Heart left ventricle (tissue), 16 donors: ENCODE measurements around the gene STIM1. TPM values are rescaled to one million over a fixed set of nuclear protein-coding genes. Genes with fewer than 3 reads are reported as not detected.
A peak's percentile ranks its signal among the peaks of the same experiment; 100 is the strongest.

Source experiments
- ATAC-seq, 4 donors: fragments of 200-7000 bp; cut with Tn5 transposase; one replicate each; pipeline ENCODE4 v1.9.1; 2020 to 2022; ENCODE audit warnings: moderate library complexity in 4 of 4, mild to moderate bottlenecking in 3 of 4, moderate number of reproducible peaks in 1 of 4
- DNase-seq, 5 donors: peaks; one replicate each; pipeline ENCODE4 v3.0.0-alpha.2; 2020
- H3K27ac ChIP-seq, 12 donors: fragments of 200-600 bp; sonication (generic) in 4 of 12; one replicate each; pipeline versions ENCODE4 v1.5.0 to v1.8.0; 2016 to 2022; ENCODE audit warnings: mild to moderate bottlenecking in 2 of 12
- H3K27me3 ChIP-seq, 9 donors: fragments of 200-600 bp; sonication (generic) in 2 of 9; one replicate each; pipeline versions ENCODE4 v1.5.1 to v1.8.0; 2016 to 2022; ENCODE audit warnings: mild to moderate bottlenecking in 3 of 9
- H3K36me3 ChIP-seq, 9 donors: fragments of 200-600 bp; sonication (generic) in 2 of 9; one replicate each; pipeline versions ENCODE4 v1.5.0 to v1.8.0; 2018 to 2022; ENCODE audit warnings: mild to moderate bottlenecking in 2 of 9
- H3K4me1 ChIP-seq, 12 donors: fragments of 200-600 bp; sonication (generic) in 4 of 12; one replicate each; pipeline versions ENCODE4 v1.5.0 to v1.8.0; 2016 to 2022; ENCODE audit warnings: mild to moderate bottlenecking in 3 of 12
- H3K4me3 ChIP-seq, 12 donors: fragments of 200-600 bp; sonication (generic) in 4 of 12; one replicate each; pipeline versions ENCODE4 v1.5.0 to v1.8.0; 2017 to 2022; ENCODE audit warnings: mild to moderate bottlenecking in 9 of 12, moderate library complexity in 4 of 12
- H3K9me3 ChIP-seq, 12 donors: fragments of 200-600 bp; sonication (generic) in 4 of 12; one replicate each; pipeline versions ENCODE4 v1.5.0 to v1.8.0; 2016 to 2022; ENCODE audit warnings: mild to moderate bottlenecking in 1 of 12
- POLR2A ChIP-seq, 2 donors: fragments of 450-650 bp; IDR thresholded peaks; one replicate each; pipeline ENCODE4 v1.6.1; 2017; ENCODE audit warnings: antibody characterized with exemption in 2 of 2, mild to moderate bottlenecking in 2 of 2, moderate library complexity in 2 of 2
- WGBS, 4 donors: extraction: QIAGEN DNeasy Blood & Tissue Kit in 2 of 4; methylation state at CpG; one replicate each; pipeline versions ENCODE4 v1.1.5 to v1.1.7; 2013 to 2018; 5-methylcytosine and 5-hydroxymethylcytosine counted together
- intact Hi-C, 10 donors: fragments of 100-400 bp; cut with DNase I; formaldehyde crosslinking; loops; one replicate each; pipeline versions ENCODE4 v1.11.1 to v1.14.2; 2022
- polyA plus RNA-seq, 2 donors: library from polyadenylated mRNA; stranded (reverse); fragments of 200-250 nt; gene quantifications; one replicate each; pipeline ENCODE4 v1.2.3, GENCODE V29; 2013
- total RNA-seq, 9 donors: library from RNA; depleted of rRNA in 2 of 9; stranded (reverse); fragments of >200 nt in 2 of 9; fragmentation: NEBNext Ultra II Directional in 3 of 9; extraction: Animal tissue kit (Norgen Biotek cat#: 25700) in 3 of 9; gene quantifications; one replicate each; pipeline versions ENCODE4 v1.1.0 to v1.2.4, GENCODE V29; 2016 to 2023
- TF ChIP-seq, protein P1 (sequence below), 12 donors: fragments of 200-600 bp; sonication (generic) in 4 of 12; IDR thresholded peaks; one replicate each; pipeline versions ENCODE4 v1.5.0 to v1.8.0; 2018 to 2022; ENCODE audit warnings: antibody characterized with exemption in 12 of 12, mild to moderate bottlenecking in 5 of 12
- donor health status: ischemic (EF 13 %, LVEDD 7.1; RV severe dilation, severe dysfunction).
- donor health status: healthy with polysubstance abuse.
- donor health status: DM: no; HTN: yes; CAD: no.
- donor health status: DM: no; HTN: no; CAD: no.
- donor health status: ischemic (EF 25% LVEDD 6.9; RV normal size, moderate dysfunction).
- donor health status: ischemic (EF 25% LVEDD 5.7; RV mildly dilated, moderate dysfunction).
- donor health status: healthy.
- donor health status: DM: yes; HTN: yes; CAD: no.
- donor health status: ischemic (EF 35%, LVEDD 5.7; RV mildly dilated, moderate dysfunction).
- donor health status: nonischemic (EF 11% LVEDD 7.7; RV severe dilation, severe dysfunction).
- donor health status: DM: yes; HTN: yes; CAD: no.
- donor health status: PGD.
- donor health status: ischemic (EF 29% LVEDD 5.4; RV normal size, mild dysfunction).
- donor health status: nonischemic (EF 23%, LVEDD 6.1; RV moderate dilation, normal function).

Gene STIM1
- total and polyA plus RNA-seq, 11 donors: 13.2 to 42.9 (median 28.9) TPM

DNA sequence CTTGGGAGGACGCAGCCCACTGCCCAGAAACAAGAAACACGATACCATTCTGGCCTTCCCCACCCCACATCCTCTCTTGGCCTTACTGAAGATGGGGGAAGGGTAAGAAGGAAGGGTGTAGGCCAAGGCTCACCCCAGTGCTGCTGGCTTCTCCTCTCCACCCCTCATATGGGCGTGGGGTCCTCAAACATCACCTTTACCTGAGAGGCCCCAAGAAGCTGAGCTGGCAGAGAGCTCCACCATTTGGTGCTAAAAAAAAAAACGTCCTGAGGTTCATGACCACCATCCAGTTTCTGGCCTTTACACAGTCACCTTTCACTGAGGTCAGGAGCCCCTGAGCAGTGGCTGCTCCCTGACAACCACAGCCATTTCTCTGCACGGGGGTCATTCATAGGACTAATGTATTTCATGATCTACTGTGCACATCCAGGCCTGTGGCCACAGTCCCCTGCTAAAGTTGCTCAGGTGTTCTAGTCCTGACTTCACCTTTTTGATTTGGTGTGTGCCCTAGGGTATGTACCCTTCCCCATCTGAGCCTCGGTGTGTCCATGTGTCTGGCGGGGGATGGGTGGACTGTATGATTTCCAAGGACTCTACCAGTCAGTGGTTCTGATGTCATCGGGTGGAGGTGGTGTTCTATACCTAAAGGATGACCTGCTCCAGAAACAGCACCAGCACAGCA lies 29.9 kb upstream of the STIM1 start:
- H3K27me3 ChIP-seq: no peaks in the 10 kb centered on the region
- intact Hi-C loops: loop anchor here in 1 of 10 donors (5.0 kb wide), 1 partner anchor 52 kb away; no protein-coding TSS in a partner anchor
- H3K9me3 ChIP-seq: no peaks in the 10 kb centered on the region
- 78 to 93% (median 88%) methylated on average over 8 of the region's 8 CpGs for WGBS, 4 donors
- TF ChIP-seq, protein P1, sequence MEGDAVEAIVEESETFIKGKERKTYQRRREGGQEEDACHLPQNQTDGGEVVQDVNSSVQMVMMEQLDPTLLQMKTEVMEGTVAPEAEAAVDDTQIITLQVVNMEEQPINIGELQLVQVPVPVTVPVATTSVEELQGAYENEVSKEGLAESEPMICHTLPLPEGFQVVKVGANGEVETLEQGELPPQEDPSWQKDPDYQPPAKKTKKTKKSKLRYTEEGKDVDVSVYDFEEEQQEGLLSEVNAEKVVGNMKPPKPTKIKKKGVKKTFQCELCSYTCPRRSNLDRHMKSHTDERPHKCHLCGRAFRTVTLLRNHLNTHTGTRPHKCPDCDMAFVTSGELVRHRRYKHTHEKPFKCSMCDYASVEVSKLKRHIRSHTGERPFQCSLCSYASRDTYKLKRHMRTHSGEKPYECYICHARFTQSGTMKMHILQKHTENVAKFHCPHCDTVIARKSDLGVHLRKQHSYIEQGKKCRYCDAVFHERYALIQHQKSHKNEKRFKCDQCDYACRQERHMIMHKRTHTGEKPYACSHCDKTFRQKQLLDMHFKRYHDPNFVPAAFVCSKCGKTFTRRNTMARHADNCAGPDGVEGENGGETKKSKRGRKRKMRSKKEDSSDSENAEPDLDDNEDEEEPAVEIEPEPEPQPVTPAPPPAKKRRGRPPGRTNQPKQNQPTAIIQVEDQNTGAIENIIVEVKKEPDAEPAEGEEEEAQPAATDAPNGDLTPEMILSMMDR (IDR thresholded peaks at IDR 0.05): no peak
- TF ChIP-seq POLR2A (IDR thresholded peaks at IDR 0.05): no peak
- H3K27ac ChIP-seq: peak overlapping the region in 1 of 12 donors; percentile 37
- peaks cover 0 to 38% (median 2%) of the 10 kb centered on the region in 12 donors for H3K4me1 ChIP-seq
- peak in 1 of 5 donors; percentile 20 for DNase-seq
- ATAC-seq: peak in 1 of 4 donors; percentile 14
- H3K36me3 ChIP-seq: peaks cover 0 to 54% (median 40%) of the 10 kb centered on the region in 9 donors
- H3K4me3 ChIP-seq: no peak overlapping the region

DNA sequence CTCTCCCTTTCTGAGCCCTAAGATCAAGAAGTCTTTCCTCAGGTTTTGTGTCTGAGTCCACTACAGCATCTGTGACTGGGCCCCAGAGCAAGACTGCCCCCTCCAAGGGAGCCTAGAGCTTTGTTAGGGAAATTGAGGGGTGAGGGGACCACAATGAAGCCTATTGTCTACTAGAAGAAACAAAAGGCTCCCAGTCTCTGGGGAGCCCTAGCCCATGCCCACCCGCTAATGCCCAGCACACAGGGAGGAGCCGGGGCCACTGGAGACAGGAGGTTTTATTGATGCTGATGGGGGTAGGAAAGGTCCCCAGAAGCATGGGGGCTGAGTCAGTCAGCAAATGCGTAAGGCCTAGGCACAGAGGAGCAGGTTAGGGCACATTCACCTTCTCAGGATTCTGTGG lies 28.7 kb upstream of the STIM1 start:
- Histone ChIP-seq H3K9me3 (no peaks in the 10 kb centered on the region), H3K4me3 (no peak overlapping the region), H3K36me3 (peaks cover 0 to 59% (median 40%) of the 10 kb centered on the region in 9 donors), H3K4me1 (peaks cover 0 to 49% (median 13%) of the 10 kb centered on the region in 12 donors), H3K27ac (no peak overlapping the region), H3K27me3 (no peaks in the 10 kb centered on the region)
- peak in 1 of 5 donors; percentile 3 for DNase-seq
- ATAC-seq: no peak
- intact Hi-C loops: loop anchor here in 1 of 10 donors (5.0 kb wide), 1 partner anchor 51 kb away; no protein-coding TSS in a partner anchor
- 88 to 98% (median 92%) methylated on average over 3 of the region's 3 CpGs for WGBS, 4 donors
- TF ChIP-seq POLR2A (IDR thresholded peaks at IDR 0.05): no peak
- TF ChIP-seq, protein P1 (IDR thresholded peaks at IDR 0.05): no peak

DNA sequence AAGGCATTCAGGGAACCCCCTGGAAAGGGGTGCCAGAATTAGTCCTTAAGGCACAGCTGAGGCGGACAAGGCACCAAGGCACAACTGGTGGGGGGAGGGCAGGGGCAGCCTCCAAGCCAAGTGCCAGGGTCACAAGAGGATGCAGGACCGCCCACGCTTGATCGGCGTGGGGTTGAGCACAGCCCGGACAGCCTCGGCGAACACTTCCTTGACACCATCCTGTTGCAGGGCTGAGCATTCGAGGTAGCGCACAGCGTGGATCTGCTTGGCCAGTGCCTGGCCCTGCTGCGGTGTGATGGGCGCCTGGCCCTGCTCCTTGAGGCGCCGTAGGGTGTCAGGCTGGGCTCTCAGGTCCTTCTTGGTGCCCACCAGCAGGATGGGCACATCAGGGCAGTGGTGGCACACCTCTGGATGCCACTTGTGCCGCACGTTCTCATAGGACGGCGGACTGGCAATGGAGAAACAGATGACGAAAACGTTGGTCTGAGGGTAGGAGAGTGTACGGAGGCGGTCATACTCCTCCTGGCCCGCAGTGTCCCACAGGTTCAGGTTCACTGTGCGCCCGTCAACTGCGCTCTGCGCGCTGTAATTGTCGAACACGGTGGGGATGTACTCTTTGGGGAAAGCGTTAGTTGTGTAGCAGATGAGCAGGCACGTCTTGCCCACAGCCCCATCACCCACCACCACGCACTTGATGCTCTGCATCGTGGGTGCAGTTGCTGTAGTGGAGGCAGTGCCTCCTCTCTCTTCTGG lies 27.9 kb upstream of the STIM1 start:
- Histone ChIP-seq H3K4me3 (no peak overlapping the region), H3K4me1 (peaks cover 3 to 58% (median 21%) of the 10 kb centered on the region in 12 donors), H3K27me3 (no peaks in the 10 kb centered on the region), H3K9me3 (no peaks in the 10 kb centered on the region), H3K27ac (no peak overlapping the region), H3K36me3 (peaks cover 0 to 59% (median 40%) of the 10 kb centered on the region in 9 donors)
- TF ChIP-seq POLR2A (IDR thresholded peaks at IDR 0.05): no peak
- TF ChIP-seq, protein P1 (IDR thresholded peaks at IDR 0.05): no peak
- no peak for ATAC-seq
- 88 to 93% (median 91%) methylated on average over 35 of the region's 35 CpGs for WGBS, 4 donors
- DNase-seq: peak in 1 of 5 donors; percentile 20
- intact Hi-C loops: loop anchor here in 1 of 10 donors (5.0 kb wide), 1 partner anchor 50 kb away; no protein-coding TSS in a partner anchor

DNA sequence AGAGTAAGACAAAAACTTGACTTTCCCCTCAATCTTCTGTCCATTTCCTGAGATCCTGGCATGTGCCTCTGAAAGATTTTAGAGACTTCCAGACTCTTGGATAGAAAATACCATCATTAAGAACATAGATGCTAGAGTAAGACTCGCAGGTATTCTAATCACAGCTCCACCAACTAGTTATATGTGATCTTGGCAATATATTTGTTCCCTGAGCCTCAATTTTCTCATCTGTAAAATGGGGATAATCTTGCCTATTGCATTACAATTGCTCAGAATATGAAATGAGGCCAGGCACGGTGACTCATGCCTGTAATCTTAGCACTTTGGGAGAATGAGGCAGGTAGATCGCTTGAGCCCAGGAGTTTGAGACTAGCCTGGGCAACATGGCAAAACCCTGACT lies 25.4 kb upstream of the STIM1 start:
- ATAC-seq (no peak), DNase-seq (no peak)
- Histone ChIP-seq H3K27ac (peak overlapping the region in 1 of 12 donors; percentile 98), H3K27me3 (no peaks in the 10 kb centered on the region), H3K9me3 (no peaks in the 10 kb centered on the region), H3K4me3 (no peak overlapping the region), H3K4me1 (peaks cover 3 to 74% (median 40%) of the 10 kb centered on the region in 12 donors), H3K36me3 (peaks cover 0 to 73% (median 40%) of the 10 kb centered on the region in 9 donors)
- intact Hi-C loops: no loop called here
- no peak for TF ChIP-seq POLR2A (IDR thresholded peaks at IDR 0.05)
- TF ChIP-seq, protein P1 (IDR thresholded peaks at IDR 0.05): no peak
- 92 to 98% (median 97%) methylated on average over 3 of the region's 3 CpGs for WGBS, 4 donors
